H1 (cell line): ENCODE data around the gene RNF145. TPM values are rescaled to one million over a fixed set of nuclear protein-coding genes. Genes with fewer than 3 reads are reported as not detected.

Experiments used
- CTCF ChIA-PET: fragments of 300-600 bp; sonication (Branson Sonifier 250); formaldehyde crosslinking; loops from one replicate; lab custom pipeline; 2021; ENCODE audit not compliant: partially characterized antibody; lab: Charles Lee
- POLR2A ChIA-PET: fragments of 300-600 bp; sonication (Branson Sonifier 250); formaldehyde crosslinking; loops from one replicate; lab custom pipeline; 2021; ENCODE audit warnings: inconsistent platforms; ENCODE audit not compliant: partially characterized antibody; lab: Charles Lee
- DNase-seq, 2 experiments: peaks; one replicate each; pipeline versions ENCODE4 v3.0.0 to v3.0.0-alpha.2; 2010 to 2022; ENCODE audit warnings: low spot score in 2 of 2, low read depth in 1 of 2, mixed read lengths in 1 of 2
- FAIRE-seq: peaks from 2 replicates; lab custom pipeline; 2011; peaks lifted over from hg19 to GRCh38; lab: Jason Lieb, UNC
- H2AFZ ChIP-seq: 2 replicates; pipeline ENCODE4 v1.8.1; 2012; ENCODE audit warnings: low read length, inconsistent platforms
- H2AK5ac ChIP-seq: 2 replicates; pipeline ENCODE4 v1.6.1; 2013; ENCODE audit warnings: low read depth, low read length
- H2BK120ac ChIP-seq: replicated peaks from 2 replicates; pipeline ENCODE3; 2013; ENCODE audit warnings: low read depth, low read length, inconsistent platforms
- H2BK12ac ChIP-seq: 2 replicates; pipeline ENCODE4 v1.6.1; 2013; ENCODE audit warnings: low read depth, low read length
- H2BK15ac ChIP-seq: 2 replicates; pipeline ENCODE4 v1.6.1; 2013; ENCODE audit warnings: low read length
- H2BK20ac ChIP-seq: 2 replicates; pipeline ENCODE4 v1.6.1; 2013; ENCODE audit warnings: low read length
- H2BK5ac ChIP-seq: 2 replicates; pipeline ENCODE4 v1.6.1; 2013; ENCODE audit warnings: low read depth, low read length
- H3K14ac ChIP-seq: 2 replicates; pipeline ENCODE4 v1.6.1; 2013; ENCODE audit warnings: inconsistent platforms; ENCODE audit not compliant: insufficient read length
- H3K18ac ChIP-seq: 2 replicates; pipeline ENCODE4 v1.6.1; 2013; ENCODE audit warnings: low read length; ENCODE audit errors: extremely low read depth
- H3K23ac ChIP-seq: 2 replicates; pipeline ENCODE4 v1.6.1; 2013; ENCODE audit warnings: inconsistent platforms; ENCODE audit not compliant: insufficient read length
- H3K23me2 ChIP-seq: 2 replicates; pipeline ENCODE4 v1.6.1; 2013; ENCODE audit warnings: low read depth, low read length
- H3K27ac ChIP-seq: 2 replicates; pipeline ENCODE4 v1.6.1; 2011; ENCODE audit warnings: low read depth, low read length, inconsistent platforms
- H3K27me3 ChIP-seq, 4 experiments: replicated peaks in 1 of 4; 1 replicate in 1 of 4; 2 replicates in 3 of 4; pipeline versions ENCODE4 v1.6.1 to v1.8.1; 2011 to 2013; ENCODE audit warnings: low read length in 3 of 4, mild to moderate bottlenecking in 3 of 4, inconsistent platforms in 2 of 4, mixed read lengths in 2 of 4, moderate library complexity in 1 of 4; ENCODE audit not compliant: control insufficient read depth in 3 of 4, insufficient read depth in 3 of 4; ENCODE audit errors: extremely low read depth in 1 of 4
- H3K36me3 ChIP-seq, 4 experiments: 2 replicates each; pipeline versions ENCODE4 v1.6.1 to v1.8.1; 2011 to 2013; ENCODE audit warnings: mild to moderate bottlenecking in 4 of 4, low read length in 3 of 4, moderate library complexity in 2 of 4, control low read depth in 1 of 4, inconsistent platforms in 1 of 4; ENCODE audit not compliant: insufficient read depth in 4 of 4, control insufficient read depth in 2 of 4
- H3K4ac ChIP-seq: replicated peaks from 2 replicates; pipeline ENCODE3; 2013; ENCODE audit warnings: low read length, low read depth, mixed read lengths, inconsistent platforms; ENCODE audit not compliant: insufficient read length
- H3K4me1 ChIP-seq, 4 experiments: replicated peaks in 1 of 4; 1 replicate in 1 of 4; 2 replicates in 3 of 4; pipeline versions ENCODE4 v1.6.1 to v1.8.1; 2011 to 2013; ENCODE audit warnings: low read length in 3 of 4, inconsistent platforms in 2 of 4, mixed read lengths in 1 of 4; ENCODE audit not compliant: insufficient read depth in 4 of 4, control insufficient read depth in 3 of 4
- H3K4me2 ChIP-seq, 2 experiments: 2 replicates each; pipeline versions ENCODE4 v1.6.1 to v1.8.1; 2011 to 2013; ENCODE audit warnings: low read depth in 2 of 2, low read length in 2 of 2, control low read depth in 1 of 2, inconsistent platforms in 1 of 2, mild to moderate bottlenecking in 1 of 2; ENCODE audit not compliant: insufficient read depth in 1 of 2
- H3K4me3 ChIP-seq, 4 experiments: fragments of 200-600, 300-600 bp in 1 of 4; sonication (generic), shearing (Covaris generic), sonication (Bioruptor Twin) in 1 of 4; 2 replicates each; pipeline versions ENCODE4 v1.5.1 to v1.8.1; 2011 to 2016; ENCODE audit warnings: low read length in 4 of 4, low read depth in 3 of 4, control low read depth in 2 of 4, inconsistent platforms in 2 of 4, mild to moderate bottlenecking in 2 of 4, mixed read lengths in 1 of 4, moderate library complexity in 1 of 4; ENCODE audit not compliant: insufficient read depth in 2 of 4; ENCODE audit errors: extremely low read depth in 1 of 4
- H3K56ac ChIP-seq: replicated peaks from 2 replicates; pipeline ENCODE3; 2013; ENCODE audit warnings: low read depth, mild to moderate bottlenecking, mixed read lengths, low read length, inconsistent platforms; ENCODE audit not compliant: insufficient read length
- H3K79me1 ChIP-seq: 2 replicates; pipeline ENCODE4 v1.6.1; 2013; ENCODE audit warnings: low read depth, low read length, control low read depth
- H3K79me2 ChIP-seq, 2 experiments: 2 replicates each; pipeline versions ENCODE4 v1.6.1 to v1.8.1; 2012 to 2013; ENCODE audit warnings: low read length in 2 of 2, mild to moderate bottlenecking in 2 of 2, inconsistent platforms in 1 of 2; ENCODE audit not compliant: insufficient read depth in 2 of 2, control insufficient read depth in 1 of 2
- H3K9ac ChIP-seq, 4 experiments: replicated peaks in 1 of 4; 1 replicate in 1 of 4; 2 replicates in 3 of 4; pipeline versions ENCODE4 v1.6.1 to v1.8.1; 2011 to 2013; ENCODE audit warnings: low read depth in 3 of 4, low read length in 3 of 4, control low read depth in 2 of 4, mild to moderate bottlenecking in 2 of 4, moderate library complexity in 2 of 4, inconsistent platforms in 1 of 4; ENCODE audit errors: extremely low read depth in 1 of 4
- H3K9me3 ChIP-seq, 2 experiments: 2 replicates each; pipeline versions ENCODE4 v1.6.1 to v1.8.1; 2012 to 2013; ENCODE audit warnings: mild to moderate bottlenecking in 2 of 2, moderate library complexity in 2 of 2, control low read depth in 1 of 2, inconsistent platforms in 1 of 2, low read depth in 1 of 2, low read length in 1 of 2, mixed read lengths in 1 of 2; ENCODE audit not compliant: insufficient read depth in 2 of 2
- H4K20me1 ChIP-seq, 2 experiments: replicated peaks in 1 of 2; 2 replicates each; pipeline versions ENCODE3 to v1.8.1; 2011 to 2013; ENCODE audit warnings: inconsistent platforms in 2 of 2, low read length in 2 of 2, mild to moderate bottlenecking in 1 of 2; ENCODE audit not compliant: insufficient read depth in 2 of 2, control insufficient read depth in 1 of 2
- H4K5ac ChIP-seq: 2 replicates; pipeline ENCODE4 v1.6.1; 2013; ENCODE audit warnings: low read length, low read depth, mixed read lengths, inconsistent platforms; ENCODE audit not compliant: insufficient read length
- H4K8ac ChIP-seq: 2 replicates; pipeline ENCODE4 v1.8.0; 2013; ENCODE audit warnings: mild to moderate bottlenecking, moderate library complexity, low read length, inconsistent platforms; ENCODE audit not compliant: insufficient read depth; ENCODE audit errors: extremely low read depth
- H4K91ac ChIP-seq: replicated peaks from 2 replicates; pipeline ENCODE3; 2013; ENCODE audit warnings: low read length, mixed read lengths, inconsistent platforms; ENCODE audit not compliant: insufficient read length
- CBX5 ChIP-seq: fragments of 300-800, 300-1000 bp; sonication (generic); IDR thresholded peaks from 2 replicates; pipeline ENCODE4 v1.7.1; 2016; ENCODE audit warnings: antibody characterized with exemption, low read length, low read depth
- CHD1 ChIP-seq: IDR thresholded peaks from 2 replicates; pipeline ENCODE4 v1.6.1; 2012; ENCODE audit warnings: low read depth, low read length, improper control_type of control experiment
- EP300 ChIP-seq, 2 experiments: IDR thresholded peaks; 1 replicate in 1 of 2; 2 replicates in 1 of 2; pipeline ENCODE4 v1.6.1; 2011 to 2012; ENCODE audit warnings: low read depth in 2 of 2, low read length in 2 of 2, mild to moderate bottlenecking in 2 of 2, borderline replicate concordance in 1 of 2, inconsistent platforms in 1 of 2, moderate library complexity in 1 of 2
- FOSL1 ChIP-seq: IDR thresholded peaks from 2 replicates; pipeline ENCODE4 v1.6.1; 2011; ENCODE audit warnings: mild to moderate bottlenecking, low read depth, low read length, moderate library complexity; ENCODE audit not compliant: insufficient read depth
- KDM4A ChIP-seq: IDR thresholded peaks from one replicate; pipeline ENCODE4 v1.7.1; 2012; ENCODE audit warnings: low read depth, mild to moderate bottlenecking, moderate library complexity, low read length, inconsistent platforms; ENCODE audit not compliant: severe bottlenecking
- POU5F1 ChIP-seq: IDR thresholded peaks from 2 replicates; pipeline ENCODE4 v1.6.1; 2011; ENCODE audit warnings: low read depth, mild to moderate bottlenecking, low read length, moderate library complexity
- RBBP5 ChIP-seq: IDR thresholded peaks from 2 replicates; pipeline ENCODE4 v1.7.1; 2012; ENCODE audit warnings: low read depth, mild to moderate bottlenecking, inconsistent platforms, low read length, moderate library complexity, borderline replicate concordance
- RNF2 ChIP-seq: fragments of 200-900, 300-1000 bp; sonication (generic); IDR thresholded peaks from 2 replicates; pipeline ENCODE4 v1.7.1; 2016; ENCODE audit warnings: borderline replicate concordance, low read depth, mild to moderate bottlenecking, antibody characterized with exemption, low read length; ENCODE audit not compliant: poor library complexity, severe bottlenecking; ENCODE audit errors: missing control alignments
- SIRT6 ChIP-seq: IDR thresholded peaks from one replicate; pipeline ENCODE4 v1.7.1; 2012; ENCODE audit warnings: low read length, inconsistent platforms
- TAF1 ChIP-seq: IDR thresholded peaks from 2 replicates; pipeline ENCODE4 v1.6.1; 2011; ENCODE audit warnings: mild to moderate bottlenecking, low read depth, low read length
- TAF7 ChIP-seq: optimal IDR thresholded peaks from 2 replicates; pipeline ENCODE3; 2011; ENCODE audit warnings: low read depth, mild to moderate bottlenecking, inconsistent platforms, low read length, moderate library complexity, borderline replicate concordance
- YY1 ChIP-seq: IDR thresholded peaks from 2 replicates; pipeline ENCODE4 v1.6.1; 2011; ENCODE audit warnings: low read depth, mild to moderate bottlenecking, low read length
- WGBS, 2 experiments: shearing (Covaris generic) in 1 of 2; methylation state at CpG; one replicate each; pipeline versions ENCODE4 v1.1.6 to v1.1.7; 2013 to 2015; ENCODE audit warnings: low lambda C conversion rate in 2 of 2, mixed read lengths in 2 of 2, inconsistent platforms in 1 of 2, low coverage in 1 of 2, missing lambda C conversion rate in 1 of 2; ENCODE audit not compliant: insufficient replicate concordance in 2 of 2, insufficient coverage in 1 of 2, insufficient read length in 1 of 2; ENCODE audit errors: extremely low coverage in 1 of 2, missing lambda C conversion rate in 1 of 2; 5-methylcytosine and 5-hydroxymethylcytosine counted together
- polyA plus RNA-seq, 7 experiments: library from polyadenylated mRNA; depleted of rRNA in 3 of 7; stranded (reverse) in 5 of 7; unstranded in 2 of 7; fragments of >200 nt in 5 of 7; fragments of 200-250 nt in 2 of 7; gene quantifications; 1 replicate in 5 of 7; 2 replicates in 1 of 7; 4 replicates in 1 of 7; pipeline versions ENCODE4 v1.2.1 to v1.2.3, GENCODE V29; 2011 to 2013; ENCODE audit warnings: missing spikeins in 2 of 7, mixed read lengths in 2 of 7
- total RNA-seq: library from RNA; stranded (reverse); fragmentation: NEBNext Ultra II Directional; extraction: Animal tissue kit (Norgen Biotek cat#: 25700); gene quantifications from 2 replicates; pipeline ENCODE4 v1.2.1, GENCODE V29; 2021

RNF145 gene
- total and polyA plus RNA-seq, 2 of the 8 experiments (the other 6 are each of a cell fraction or from before 2014, with no cell fraction given) = 34.2 to 72.5 TPM

DNA sequence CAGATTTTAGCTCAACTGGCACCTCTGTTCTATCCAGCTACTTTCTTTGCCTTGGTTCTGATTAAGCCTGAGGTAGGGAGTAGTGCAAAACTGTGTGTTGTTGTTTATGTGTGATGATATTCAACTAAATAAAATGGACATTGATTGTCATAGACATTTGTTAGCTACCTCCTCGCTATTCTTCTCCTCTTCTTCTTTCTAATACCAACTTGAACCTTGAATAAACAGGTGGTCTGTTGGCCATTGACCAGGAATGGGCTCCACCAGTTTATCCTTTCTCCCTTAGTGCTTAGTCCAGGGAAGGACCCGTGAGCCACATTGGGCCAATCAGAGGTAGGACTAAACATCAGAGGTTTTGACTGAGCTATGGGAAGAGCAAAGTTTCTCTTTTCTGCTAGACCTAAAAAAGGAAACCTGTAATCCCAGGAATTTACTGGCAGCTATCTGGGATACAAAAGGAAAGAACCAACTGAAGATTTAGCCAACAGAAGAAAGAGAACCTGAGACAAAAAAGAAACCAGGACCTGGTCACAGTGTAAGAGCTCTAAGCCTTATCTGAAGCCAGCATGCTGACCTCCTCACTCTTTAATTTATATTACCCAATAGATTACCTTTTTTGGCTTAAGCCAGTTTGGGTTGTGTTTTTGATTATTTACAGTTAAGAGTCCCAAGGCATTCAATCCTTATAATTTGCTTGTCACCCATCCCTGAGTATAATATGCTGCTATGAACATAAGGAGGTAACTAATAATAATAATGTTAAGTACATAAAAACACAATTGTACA lies 5.3 kb upstream of the RNF145 start:
- H3K79me1 ChIP-seq = no peaks in the 10 kb centered on the region
- no peak overlapping the region for H2BK12ac ChIP-seq
- no peak for FAIRE-seq
- no peak overlapping the region for H4K91ac ChIP-seq
- H3K18ac ChIP-seq = no peak overlapping the region
- no peak overlapping the region for H3K4me2 ChIP-seq
- H3K36me3 ChIP-seq = no peaks in the 10 kb centered on the region
- ChIA-PET CTCF (interaction anchor here (0.5 to 1.8 kb wide), 7 partner anchors 47 to 226 kb away, joined by 3 to 10 read pairs (median 3); no protein-coding TSS in a partner anchor), POLR2A (no interaction called here)
- no peaks in the 10 kb centered on the region for H4K20me1 ChIP-seq
- H3K14ac ChIP-seq = no peak overlapping the region
- no peak overlapping the region for H3K56ac ChIP-seq
- no peak overlapping the region for H2BK20ac ChIP-seq
- H2AFZ ChIP-seq = no peak overlapping the region
- WGBS, 2 experiments = 79% methylated on average over 2 of the region's 2 CpGs; no CpG with 5 or more reads in 1 of the 2 experiments
- no peak overlapping the region for H2BK5ac ChIP-seq
- no peaks in the 10 kb centered on the region for H3K79me2 ChIP-seq
- H3K23ac ChIP-seq = no peak overlapping the region
- peaks cover 0 to 5% (median 1%) of the 10 kb centered on the region in 4 experiments; a peak in 3 of 7 replicates for H3K27me3 ChIP-seq
- no peak overlapping the region for H3K27ac ChIP-seq
- no peak overlapping the region for H3K4ac ChIP-seq
- H3K4me3 ChIP-seq = no peak overlapping the region
- no peaks in the 10 kb centered on the region for H3K9me3 ChIP-seq
- peaks cover 1 to 9% (median 2%) of the 10 kb centered on the region in 4 experiments; a peak in 4 of 7 replicates for H3K4me1 ChIP-seq
- H4K5ac ChIP-seq = no peak overlapping the region
- H2BK120ac ChIP-seq = no peak overlapping the region
- no peak overlapping the region for H2BK15ac ChIP-seq
- H2AK5ac ChIP-seq = no peak overlapping the region
- H3K9ac ChIP-seq = no peak overlapping the region
- H3K23me2 ChIP-seq = peaks cover 6% of the 10 kb centered on the region
- no peak overlapping the region for H4K8ac ChIP-seq
- DNase-seq = no peak
- TF ChIP-seq RBBP5 = no peak
- no peak for TF ChIP-seq TAF1
- no peak for TF ChIP-seq KDM4A
- TF ChIP-seq TAF7 = no peak
- TF ChIP-seq EP300 (IDR thresholded peaks at IDR 0.05; ENCODE audit: borderline replicate concordance in 1 of 2, low read depth in 2 of 2, low read length in 2 of 2) = no peak
- TF ChIP-seq POU5F1 = no peak
- no peak for TF ChIP-seq RNF2
- no peak for TF ChIP-seq FOSL1
- no peak for TF ChIP-seq YY1
- TF ChIP-seq SIRT6 = no peak
- no peak for TF ChIP-seq CBX5
- TF ChIP-seq CHD1 = no peak
